ENCODE results near the gene AGAP3. TPM values are rescaled to one million over a fixed set of nuclear protein-coding genes. Genes with fewer than 3 reads are reported as not detected.

Gene AGAP3
- total RNA-seq, 1 donor from 2014 or later, result 114 TPM

GRCh38 chr7:151119902-151120301 lies 33.6 kb downstream of the AGAP3 start:
- Mint-ChIP-seq H3K4me3 (ENCODE audit: low read depth) (no peak overlapping the region), H3K9me3 (ENCODE audit: low read depth) (no peaks in the 10 kb centered on the region), H3K27me3 (peaks cover 2% of the 10 kb centered on the region), H3K4me1 (ENCODE audit: low read depth) (peaks cover 5% of the 10 kb centered on the region), H3K27ac (no peak overlapping the region), H3K36me3 (ENCODE audit: insufficient read depth) (peaks cover 24% of the 10 kb centered on the region)
- DNase-seq (ENCODE audit: low spot score, unreplicated experiment), result no peak
- no peak for TF ChIP-seq CTCF (IDR thresholded peaks at IDR 0.05; ENCODE audit: unreplicated experiment)

GRCh38 chr7:151120896-151121295 lies 34.6 kb downstream of the AGAP3 start:
- Mint-ChIP-seq H3K36me3 (ENCODE audit: insufficient read depth) (peaks cover 24% of the 10 kb centered on the region), H3K4me3 (ENCODE audit: low read depth) (no peak overlapping the region)
- DNase-seq (ENCODE audit: low spot score, unreplicated experiment), result no peak

GRCh38 chr7:151121380-151122170 lies 35.3 kb downstream of the AGAP3 start:
- TF ChIP-seq CTCF (IDR thresholded peaks at IDR 0.05; ENCODE audit: unreplicated experiment), result no peak
- no peaks in the 10 kb centered on the region for H3K27me3 Mint-ChIP-seq
- H3K9me3 Mint-ChIP-seq (ENCODE audit: low read depth), result no peaks in the 10 kb centered on the region
- H3K4me1 Mint-ChIP-seq (ENCODE audit: low read depth), result peaks cover 7% of the 10 kb centered on the region
- no peak overlapping the region for H3K4me3 Mint-ChIP-seq (ENCODE audit: low read depth)
- no peak for DNase-seq (ENCODE audit: low spot score, unreplicated experiment)
- H3K36me3 Mint-ChIP-seq (ENCODE audit: insufficient read depth), result peaks cover 24% of the 10 kb centered on the region
- no peak overlapping the region for H3K27ac Mint-ChIP-seq

More at GRCh38 chr7:151120896-151121295, 34.6 kb downstream of the AGAP3 start:
- Mint-ChIP-seq H3K27me3 (peaks cover under 1% of the 10 kb centered on the region), H3K9me3 (ENCODE audit: low read depth) (no peaks in the 10 kb centered on the region), H3K27ac (no peak overlapping the region), H3K4me1 (ENCODE audit: low read depth) (peaks cover 5% of the 10 kb centered on the region)
- no peak for TF ChIP-seq CTCF (IDR thresholded peaks at IDR 0.05; ENCODE audit: unreplicated experiment)

- peak; percentile 16 for TF ChIP-seq CTCF (IDR thresholded peaks at IDR 0.05; ENCODE audit: unreplicated experiment)
- Mint-ChIP-seq H3K27ac (no peak overlapping the region), H3K27me3 (no peaks in the 10 kb centered on the region), H3K9me3 (ENCODE audit: low read depth) (no peaks in the 10 kb centered on the region), H3K36me3 (ENCODE audit: insufficient read depth) (peaks cover 24% of the 10 kb centered on the region), H3K4me1 (ENCODE audit: low read depth) (peaks cover 7% of the 10 kb centered on the region), H3K4me3 (ENCODE audit: low read depth) (no peak overlapping the region)
- no peak for DNase-seq (ENCODE audit: low spot score, unreplicated experiment)
Measured at GRCh38 chr7:151122276-151122675, 36.0 kb downstream of the AGAP3 start.

GRCh38 chr7:151122796-151123157 lies 36.5 kb downstream of the AGAP3 start:
- Mint-ChIP-seq H3K27me3 (peaks cover 3% of the 10 kb centered on the region), H3K4me3 (ENCODE audit: low read depth) (no peak overlapping the region), H3K4me1 (ENCODE audit: low read depth) (peaks cover 7% of the 10 kb centered on the region), H3K36me3 (ENCODE audit: insufficient read depth) (peaks cover 24% of the 10 kb centered on the region), H3K27ac (no peak overlapping the region), H3K9me3 (ENCODE audit: low read depth) (no peaks in the 10 kb centered on the region)
- no peak for TF ChIP-seq CTCF (IDR thresholded peaks at IDR 0.05; ENCODE audit: unreplicated experiment)
- DNase-seq (ENCODE audit: low spot score, unreplicated experiment), result no peak
